Tibial nerve (tissue), 3 donors: ENCODE measurements around the gene CMIP.

Experiments
- CTCF ChIP-seq, 5 experiments: fragments of 200-600 bp in 3 of 5; fragments of 450-650 bp in 2 of 5; sonication (generic) in 3 of 5; IDR thresholded peaks; one replicate each; pipeline ENCODE4 v1.5.1; 2016 to 2019; ENCODE audit warnings: antibody characterized with exemption in 5 of 5, mild to moderate bottlenecking in 3 of 5, moderate library complexity in 2 of 5
- POLR2A ChIP-seq, 2 donors: fragments of 450-650 bp; IDR thresholded peaks; one replicate each; pipeline ENCODE4 v1.6.1; 2017; ENCODE audit warnings: antibody characterized with exemption in 2 of 2, mild to moderate bottlenecking in 2 of 2, moderate library complexity in 2 of 2

GRCh38 chr16:81514568-81515258 is 70.1 kb downstream of the CMIP start:
- TF ChIP-seq CTCF (IDR thresholded peaks at IDR 0.05) (no peak), POLR2A (IDR thresholded peaks at IDR 0.05) (no peak)
